Inferior parietal cortex (tissue), 1 donor: ENCODE measurements around the gene MSX2.
A peak's percentile ranks its signal among the peaks of the same experiment; 100 is the strongest.
"Not testable (repeated sequence)": the region's sequence is repeated elsewhere in the genome, so short reads cannot be mapped to it uniquely, and the experiment has no call there.

ENCODE experiments used
- DNase-seq: peaks from one replicate; pipeline ENCODE4 v3.0.0-alpha.2; 2016; ENCODE audit errors: extremely low spot score

Gene MSX2

DNA sequence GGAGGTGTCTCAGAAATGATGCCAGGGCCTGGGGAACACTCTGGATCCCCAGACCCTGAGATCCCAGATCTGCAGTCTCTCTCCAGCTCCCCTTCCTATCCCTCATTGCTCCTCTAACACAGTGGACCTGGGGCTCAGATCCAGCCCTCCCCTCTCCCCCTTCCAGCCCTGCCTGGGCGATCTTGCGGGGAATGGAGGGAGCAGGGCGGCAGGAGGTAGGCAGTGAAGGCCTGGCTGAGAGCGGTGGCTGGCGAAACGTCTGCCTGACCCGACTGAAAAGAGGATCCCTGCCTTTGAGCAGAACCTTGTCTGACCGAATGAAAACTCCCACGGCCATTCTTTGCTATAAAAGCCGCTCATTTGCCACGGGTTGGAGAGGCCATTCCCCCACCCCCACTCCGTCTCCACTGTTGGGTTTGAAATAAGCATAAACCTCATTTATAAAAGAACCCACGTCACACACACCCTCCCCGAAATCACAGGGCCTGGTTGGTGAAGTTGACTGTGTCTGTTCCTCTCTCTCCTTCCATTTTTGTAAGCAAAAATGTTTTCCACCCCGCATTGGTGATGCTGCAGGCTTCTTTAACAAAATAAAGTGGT, 8.8 kb downstream of the MSX2 start:
- DNase-seq = no peak

DNA sequence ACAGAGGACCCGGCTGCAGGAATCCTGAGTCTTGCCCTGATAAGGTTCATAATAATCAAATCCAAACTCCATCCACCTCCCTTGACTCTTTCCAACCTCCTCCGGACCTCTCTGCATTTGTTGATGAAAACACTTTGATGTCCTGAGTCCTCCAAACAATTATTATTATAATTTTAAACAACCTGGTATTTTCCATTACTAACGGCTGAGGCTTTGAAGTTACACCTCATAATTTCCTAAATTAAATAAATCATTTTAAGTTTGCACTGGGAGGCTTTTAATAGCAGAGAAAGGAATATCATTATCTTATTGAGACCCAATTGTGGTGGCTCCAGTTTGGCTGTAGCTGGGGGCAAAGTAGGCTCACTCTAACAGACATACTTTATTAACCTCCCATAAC, 9.5 kb downstream of the MSX2 start:
- no peak for DNase-seq

DNA sequence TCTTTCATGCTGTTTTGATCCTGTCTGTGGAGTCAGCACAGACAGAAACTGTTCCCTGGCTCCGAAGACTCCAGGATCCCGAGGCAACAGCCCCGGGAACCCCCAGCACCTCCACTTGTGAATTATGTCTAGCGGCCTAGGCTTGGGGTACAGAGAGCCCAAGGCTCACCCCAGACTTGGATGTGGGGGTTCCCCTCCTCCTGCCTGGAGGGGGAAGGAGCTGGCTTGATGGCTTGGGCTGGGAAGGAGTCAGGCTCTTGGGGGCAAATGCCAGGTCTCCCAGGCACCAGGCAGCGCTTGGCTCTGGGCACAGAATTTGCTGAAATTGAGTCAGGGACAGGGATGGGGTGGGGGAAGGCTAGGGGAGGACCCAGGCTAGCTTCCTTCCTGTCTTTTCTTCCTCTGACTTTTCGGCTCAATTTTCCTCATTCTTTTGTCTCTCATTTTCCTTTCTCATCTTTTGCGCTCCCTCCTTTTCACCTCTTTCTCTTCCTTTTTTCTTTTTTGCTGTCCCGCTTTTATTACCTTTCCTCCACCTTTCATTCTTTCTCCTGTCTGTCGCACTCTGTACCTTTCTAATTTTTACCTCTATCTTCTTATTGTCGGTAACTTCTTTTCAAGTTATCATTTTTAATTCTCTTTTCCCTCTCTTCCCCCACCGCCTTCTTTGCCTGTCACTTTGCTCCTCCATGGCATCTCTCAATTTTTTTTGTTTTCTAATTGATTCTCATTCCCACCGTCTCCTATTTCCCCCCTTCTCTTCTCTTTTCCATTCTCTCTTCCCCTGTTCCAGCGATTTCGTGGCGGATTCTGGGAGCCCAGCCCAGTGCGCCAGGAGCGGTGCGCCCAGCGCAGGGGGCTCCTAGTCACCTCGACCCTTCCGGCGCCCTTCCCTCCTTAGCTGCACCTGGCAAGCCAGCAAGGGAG, 10.5 kb downstream of the MSX2 start:
- DNase-seq = no peak

DNA sequence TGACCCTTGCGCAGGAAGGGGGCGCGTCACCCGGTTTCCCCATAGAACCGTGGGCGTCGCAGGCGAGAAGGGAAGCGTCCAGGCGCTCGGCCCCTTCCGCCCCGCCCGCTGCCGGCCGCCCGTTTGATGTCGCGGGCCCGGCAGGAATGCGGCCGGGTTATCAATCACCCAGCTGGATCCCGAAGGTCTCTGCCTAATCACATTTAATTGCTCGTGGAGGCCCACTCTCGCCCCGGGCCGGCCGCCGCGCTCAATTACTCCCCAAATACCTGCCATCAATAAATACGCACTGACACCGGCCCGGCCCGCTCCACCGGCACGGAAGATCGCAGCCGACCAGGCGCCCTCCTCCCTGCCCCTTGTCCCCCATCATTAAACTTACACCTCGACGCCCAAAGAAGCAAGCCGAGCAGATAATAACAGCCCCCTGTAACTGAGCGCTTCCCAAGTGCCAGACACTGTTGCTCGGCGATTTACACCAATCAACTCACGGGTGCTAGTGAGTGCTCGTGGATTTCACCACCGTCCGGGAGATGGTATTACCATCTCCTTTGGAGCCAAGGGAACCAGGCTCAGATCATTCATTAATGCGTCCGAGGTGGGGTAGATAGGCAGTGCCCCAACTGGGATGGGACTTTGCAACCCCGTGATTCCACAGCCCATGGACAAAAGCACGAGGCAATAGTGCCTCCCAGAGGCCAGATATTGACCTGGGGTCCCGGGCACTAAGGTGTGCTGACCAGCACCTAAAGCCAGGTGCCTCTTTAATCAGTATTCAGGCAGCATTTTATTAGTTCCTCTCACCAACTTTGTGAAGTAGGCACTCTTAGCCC, 11.3 kb downstream of the MSX2 start:
- no peak for DNase-seq

DNA sequence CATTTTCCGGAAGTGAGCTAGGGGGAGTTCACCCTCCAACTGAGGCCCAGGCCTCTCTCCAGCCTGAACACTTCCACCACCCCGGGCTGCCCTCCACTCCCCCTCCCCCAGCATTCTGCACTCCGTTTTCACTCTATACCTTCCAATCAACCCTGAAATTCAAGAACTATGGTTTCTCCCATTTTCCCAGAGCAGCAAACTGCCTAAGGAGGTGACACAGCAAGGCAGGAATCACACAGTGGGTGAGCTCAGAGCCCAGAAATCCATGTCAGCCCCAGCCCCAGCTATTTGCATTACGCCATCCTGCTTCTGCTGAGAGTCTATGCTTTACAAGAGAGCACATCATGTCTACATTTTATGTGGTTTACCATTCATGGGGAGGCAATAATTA, 11.9 kb downstream of the MSX2 start:
- no peak for DNase-seq

DNA sequence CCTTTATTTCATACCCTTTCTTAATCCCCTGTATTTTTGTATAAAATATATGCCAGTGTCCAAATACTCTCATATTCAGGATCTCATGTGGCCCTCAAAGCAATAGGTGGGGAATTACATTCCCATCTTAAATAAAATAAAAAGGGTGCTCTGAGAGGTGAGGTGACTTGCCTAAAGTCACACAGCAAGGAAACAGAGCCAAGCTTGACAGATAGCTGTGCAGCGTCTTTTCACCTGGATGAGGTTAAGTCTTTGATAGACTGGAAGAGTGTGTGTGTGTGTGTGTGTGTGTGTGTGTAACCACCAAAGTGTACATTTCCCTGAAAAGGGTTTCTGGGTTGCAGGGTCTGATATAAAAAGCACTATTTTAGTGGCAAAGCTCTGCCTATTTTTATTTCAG, 12.4 kb downstream of the MSX2 start:
- no peak for DNase-seq

DNA sequence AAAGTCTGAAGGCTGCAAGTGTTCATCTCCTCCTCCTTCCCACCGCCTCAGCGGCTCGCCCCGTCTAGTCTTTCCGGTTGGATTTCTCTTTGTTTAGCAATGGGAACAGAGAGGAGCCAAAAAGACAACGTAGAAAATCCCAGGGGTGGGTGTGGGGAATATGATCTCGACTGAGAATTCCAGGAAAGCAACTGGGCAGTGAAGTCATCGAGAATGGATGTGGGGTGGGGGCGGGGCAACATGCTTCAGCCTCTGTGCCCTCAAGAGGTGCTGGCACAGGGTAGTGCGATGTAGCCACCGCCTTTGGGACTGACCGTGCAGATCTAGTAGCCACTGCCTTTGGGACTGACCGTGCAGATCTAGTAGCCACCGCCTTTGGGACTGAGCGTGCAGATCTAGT, 12.9 kb downstream of the MSX2 start:
- DNase-seq = no peak

DNA sequence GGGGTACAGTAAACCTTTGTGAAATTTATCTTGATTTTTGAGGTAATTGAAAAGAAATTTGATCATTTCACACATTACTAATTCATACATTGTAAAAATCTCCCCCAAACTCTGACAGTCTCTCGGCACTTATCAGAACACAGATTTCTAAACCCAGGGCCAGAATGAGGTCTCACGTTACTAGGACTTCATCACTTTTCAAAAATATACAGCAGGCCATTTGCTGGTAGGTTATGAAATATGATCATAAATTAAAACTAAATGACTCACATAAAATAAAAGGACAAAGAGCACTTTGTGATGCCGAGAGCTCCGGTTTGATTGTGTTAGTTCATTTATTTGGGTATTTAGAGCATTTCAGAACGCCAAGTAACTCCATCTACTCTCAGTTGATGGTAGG, 17.0 kb downstream of the MSX2 start:
- DNase-seq = no peak

DNA sequence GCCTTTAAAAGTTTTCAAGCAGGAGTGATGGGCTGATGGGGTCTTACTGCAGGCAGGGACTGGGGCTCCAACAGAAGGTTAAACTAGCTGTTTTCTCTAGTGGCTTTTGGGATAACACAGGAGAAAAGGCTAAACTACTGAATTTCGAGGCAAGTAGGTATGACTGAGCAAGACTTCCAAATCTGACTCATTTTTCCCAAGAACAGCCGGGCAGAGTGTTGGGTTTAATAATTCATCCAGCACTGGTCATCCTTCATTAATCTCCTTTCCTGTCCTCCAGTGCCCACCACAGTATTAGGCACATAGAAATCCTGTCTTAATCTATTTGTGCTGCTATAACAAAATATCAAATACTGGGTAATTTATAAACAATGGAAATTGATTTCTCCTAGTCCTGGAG, 20.5 kb downstream of the MSX2 start:
- no peak for DNase-seq

DNA sequence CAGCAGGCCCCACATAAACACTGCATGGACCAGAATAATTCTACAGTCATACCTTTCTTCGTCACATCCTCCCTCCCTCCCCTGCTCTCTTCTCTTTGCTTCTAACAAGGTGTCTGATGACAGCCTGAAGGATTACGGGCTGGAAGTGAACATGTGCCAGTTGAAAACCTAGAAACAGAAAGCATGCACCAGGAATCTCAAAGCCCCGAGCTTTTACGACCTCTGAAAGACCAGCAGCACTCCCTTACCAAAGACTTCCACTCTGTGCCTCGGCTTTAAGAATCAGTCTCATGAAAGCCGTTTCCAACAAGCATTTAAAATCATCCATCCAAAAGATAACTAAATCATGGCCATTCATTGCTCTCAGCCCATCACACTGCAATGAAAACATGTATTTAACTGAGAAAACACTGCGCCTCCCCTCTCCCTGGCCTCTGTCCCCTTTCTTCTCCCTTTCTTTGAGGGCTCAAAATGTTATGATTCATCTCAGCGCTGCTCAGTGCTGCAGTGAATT, 21.3 kb downstream of the MSX2 start:
- no peak for DNase-seq

DNA sequence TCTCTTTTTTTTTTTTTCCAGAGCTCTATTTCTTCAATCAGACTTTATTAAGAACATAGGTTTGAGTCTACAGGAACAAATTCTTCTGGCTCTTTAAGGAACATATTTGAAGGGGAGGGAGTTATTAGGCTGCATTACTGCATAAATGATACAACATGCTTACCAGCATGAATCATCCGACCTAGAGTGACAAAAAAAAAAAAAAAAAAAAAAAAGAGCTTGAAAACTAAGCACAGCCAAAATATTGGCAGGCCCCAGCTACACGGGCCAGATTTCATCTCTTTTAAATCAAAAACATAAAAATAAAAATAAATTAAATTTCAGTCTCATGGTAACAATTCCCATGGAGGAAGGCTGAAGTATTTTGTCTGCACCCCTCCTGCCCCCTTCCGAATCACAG, 26.3 kb downstream of the MSX2 start:
- DNase-seq = no peak

DNA sequence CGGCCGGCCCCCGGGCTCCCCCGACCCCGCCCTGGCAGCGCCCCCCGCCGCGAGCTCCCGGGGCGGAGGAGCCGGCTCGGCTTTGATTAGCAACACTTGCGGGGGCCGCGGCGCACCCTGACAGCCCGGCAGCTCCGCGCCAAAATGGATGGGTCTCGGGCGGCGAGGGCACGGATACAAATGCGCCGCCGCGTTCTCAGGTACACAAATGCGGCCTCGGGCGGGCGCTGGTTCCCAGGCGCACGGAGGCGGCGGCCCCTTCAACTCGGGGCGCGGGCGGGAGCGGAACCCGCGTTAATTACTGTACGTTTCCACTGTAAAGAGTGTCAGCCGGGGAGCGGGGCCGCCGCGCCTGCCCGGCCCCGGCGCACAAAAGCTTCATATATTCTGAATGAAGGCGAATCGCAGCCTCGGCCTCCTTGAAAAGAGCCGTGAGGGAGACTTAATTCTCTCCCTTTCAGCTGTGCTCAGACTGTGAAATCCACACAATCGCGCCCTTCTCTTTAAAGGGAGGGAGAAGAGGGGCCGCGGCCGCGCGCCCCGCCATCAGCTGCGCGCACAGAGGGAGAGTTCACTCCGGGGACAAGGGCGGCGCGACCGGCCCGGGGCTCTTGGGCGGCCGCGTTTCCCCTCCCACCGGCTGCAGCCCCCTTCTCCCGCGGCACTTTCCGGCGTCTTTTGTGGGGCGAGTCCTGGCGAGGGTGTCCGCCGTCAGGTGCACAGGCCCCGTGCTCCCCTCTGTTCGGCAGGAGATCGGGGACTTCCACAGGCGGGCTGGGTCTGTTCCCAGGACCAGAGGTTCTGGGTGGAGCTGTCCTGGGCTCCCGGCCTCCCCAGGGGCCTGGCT, 27.0 kb downstream of the MSX2 start:
- no peak for DNase-seq

DNA sequence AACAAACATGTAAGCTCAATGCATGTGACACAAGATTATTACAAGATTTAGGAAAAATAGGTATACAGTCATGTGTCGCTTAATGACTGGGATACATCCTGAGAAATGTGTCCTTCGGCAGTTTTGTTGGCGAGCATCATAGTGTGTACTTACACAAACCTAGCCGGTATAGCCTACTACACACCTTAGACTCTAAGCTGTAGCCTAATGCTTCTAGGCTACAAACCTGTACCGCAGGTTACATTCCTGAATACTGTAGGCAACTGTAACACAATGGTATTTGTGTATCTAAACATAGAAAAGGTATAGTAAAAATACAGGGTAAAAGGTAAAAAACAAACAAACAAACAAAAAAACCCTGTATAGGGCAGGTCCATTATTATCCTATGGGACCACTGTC, 27.7 kb downstream of the MSX2 start:
- DNase-seq = no peak

DNA sequence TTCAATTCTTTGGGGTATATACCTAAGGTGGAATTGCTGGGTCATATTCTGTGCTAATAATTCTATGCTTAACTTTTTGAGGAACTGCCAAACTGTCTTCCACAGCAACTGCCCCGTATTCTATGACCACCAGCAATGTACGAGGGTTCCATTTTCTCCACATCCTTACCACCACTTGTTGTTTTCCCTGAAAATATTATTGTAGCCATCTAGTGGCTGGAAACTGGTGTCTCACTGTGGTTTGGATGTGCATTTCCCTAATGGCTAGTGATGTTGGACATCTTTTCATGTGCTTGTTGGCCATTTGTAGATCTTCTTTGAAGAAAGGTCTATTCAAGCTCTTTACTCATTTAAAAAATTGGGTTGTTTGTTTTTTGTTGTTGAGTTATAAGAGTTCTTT, 30.7 kb downstream of the MSX2 start:
- DNase-seq = peak; percentile 8

DNA sequence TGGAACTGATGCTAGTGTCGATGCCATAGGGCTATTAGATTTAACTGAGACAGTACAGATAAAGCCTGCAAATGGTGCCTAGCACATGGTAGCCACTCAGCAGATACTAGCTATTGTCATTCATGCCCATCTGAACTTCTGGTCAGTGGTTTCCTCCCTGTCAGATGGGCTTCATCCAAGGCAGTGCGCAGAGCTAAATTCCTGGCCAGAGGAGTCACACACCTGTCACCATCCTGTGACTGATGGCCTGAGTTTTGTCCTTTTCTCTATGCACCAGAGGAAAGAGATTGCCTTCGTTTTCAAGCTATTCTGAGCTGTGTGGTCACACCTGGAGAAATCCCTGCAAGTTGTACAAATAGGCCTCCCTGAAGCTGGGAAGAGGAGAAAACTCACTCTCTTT, 34.7 kb downstream of the MSX2 start:
- DNase-seq = no peak

DNA sequence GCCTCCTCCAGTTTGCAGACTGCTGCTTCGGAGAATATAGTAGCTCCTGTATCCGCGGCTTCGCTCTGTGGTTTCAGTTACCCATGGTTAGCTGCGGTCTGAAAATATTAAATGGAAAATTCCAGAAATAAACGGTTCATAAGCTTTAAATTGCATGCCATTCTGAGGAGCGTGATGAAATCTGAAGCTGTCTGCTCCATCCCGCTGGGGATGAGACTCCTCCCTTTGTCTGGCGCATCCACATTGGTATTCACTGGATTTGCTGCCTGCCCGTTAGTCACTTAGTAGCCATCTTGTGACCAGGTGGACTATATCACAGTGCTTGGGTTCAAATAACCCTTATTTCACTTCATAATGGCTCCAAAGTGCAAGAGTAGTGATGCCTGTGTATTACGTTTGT, 36.3 kb downstream of the MSX2 start:
- no peak for DNase-seq

DNA sequence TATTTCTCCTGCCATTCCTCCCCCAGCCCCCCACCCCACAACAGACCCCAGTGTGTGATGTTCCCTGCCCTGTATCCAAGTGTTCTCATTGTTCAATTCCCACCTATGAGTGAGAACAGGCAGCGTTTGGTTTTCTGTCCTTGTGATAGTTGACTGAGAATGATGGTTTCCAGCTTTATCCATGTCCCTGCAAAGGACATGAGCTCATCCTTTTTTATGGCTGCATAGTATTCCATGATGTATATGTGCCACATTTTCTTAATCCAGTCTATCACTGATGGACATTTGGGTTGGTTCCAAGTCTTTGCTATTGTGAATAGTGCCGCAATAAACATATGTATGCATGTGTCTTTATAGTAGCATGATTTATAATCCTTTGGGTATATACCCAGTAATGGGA, 37.0 kb downstream of the MSX2 start:
- DNase-seq = not testable (repeated sequence)

DNA sequence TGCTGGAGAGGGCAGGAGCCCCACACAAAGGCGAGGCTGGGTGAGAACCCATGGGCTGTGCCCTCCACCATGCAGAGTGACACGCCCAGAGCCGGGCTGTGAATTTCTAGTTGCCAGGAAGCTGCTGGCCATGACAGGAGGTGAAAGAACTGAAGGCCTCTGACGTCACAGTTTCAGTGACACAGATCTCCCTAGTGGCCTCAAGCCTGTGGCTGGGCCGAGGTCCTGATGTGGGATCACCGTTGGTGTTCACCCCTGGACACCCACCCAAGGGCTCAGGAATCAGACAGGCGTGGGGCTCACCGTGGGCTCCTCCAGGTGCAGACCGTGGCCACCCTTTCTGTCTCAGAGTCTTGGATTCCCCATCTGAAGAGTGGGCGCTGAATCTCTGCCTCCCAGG, 39.9 kb downstream of the MSX2 start:
- DNase-seq = no peak

DNA sequence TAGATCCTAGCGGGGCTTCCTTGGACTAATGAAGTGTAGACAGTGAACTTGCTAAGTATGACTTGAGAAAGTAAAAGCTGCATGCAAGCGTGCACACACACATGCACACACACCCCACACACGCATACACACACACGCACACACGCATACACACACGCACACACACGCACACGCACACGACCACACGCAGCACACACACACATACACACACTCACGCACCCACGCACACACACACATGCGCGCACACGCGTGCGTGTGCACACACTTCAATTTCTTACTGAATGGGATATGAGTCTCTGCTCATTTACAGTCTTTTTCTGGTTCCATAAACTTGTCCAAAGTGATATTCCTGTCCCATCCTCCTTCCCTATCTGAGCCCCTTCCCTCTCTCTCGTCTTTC, 41.2 kb downstream of the MSX2 start:
- no peak for DNase-seq

DNA sequence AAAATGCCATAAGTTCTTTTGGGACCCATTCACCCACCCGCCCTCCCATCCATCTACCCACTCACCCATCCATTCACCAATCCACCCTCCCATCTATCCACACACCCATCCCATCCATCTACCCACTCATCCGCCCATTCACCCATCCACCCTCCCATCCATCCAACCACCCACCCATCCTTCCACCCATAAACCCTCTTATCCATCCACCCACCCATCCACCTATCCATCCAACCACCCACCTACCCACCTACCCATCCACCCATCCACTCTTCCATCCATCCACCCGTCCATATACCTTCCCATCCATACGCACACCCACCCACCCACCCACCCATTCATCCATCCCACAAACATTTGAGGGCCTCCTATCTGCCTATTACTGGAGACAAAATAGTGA, 43.3 kb downstream of the MSX2 start:
- no peak for DNase-seq

DNA sequence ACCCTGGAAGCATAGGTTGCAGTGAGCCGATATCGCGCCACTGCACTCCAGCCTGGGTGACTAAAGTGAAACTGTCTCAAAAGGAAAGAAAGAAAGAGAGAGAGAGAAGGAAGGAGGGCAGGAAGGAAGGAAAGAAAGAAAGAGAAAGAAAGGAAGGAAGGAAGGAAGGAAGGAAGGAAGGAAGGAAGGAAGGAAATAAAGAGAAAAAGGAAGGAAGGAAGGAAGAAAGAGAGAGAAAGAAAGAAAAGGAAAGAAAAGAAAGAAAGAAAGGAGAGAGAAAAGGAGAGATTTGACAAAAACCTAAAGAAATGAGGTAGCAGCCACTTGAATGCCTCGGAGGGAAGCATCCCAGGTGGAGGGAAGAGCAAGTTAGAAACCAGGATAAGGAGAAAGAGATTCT, 44.6 kb downstream of the MSX2 start:
- DNase-seq = no peak

DNA sequence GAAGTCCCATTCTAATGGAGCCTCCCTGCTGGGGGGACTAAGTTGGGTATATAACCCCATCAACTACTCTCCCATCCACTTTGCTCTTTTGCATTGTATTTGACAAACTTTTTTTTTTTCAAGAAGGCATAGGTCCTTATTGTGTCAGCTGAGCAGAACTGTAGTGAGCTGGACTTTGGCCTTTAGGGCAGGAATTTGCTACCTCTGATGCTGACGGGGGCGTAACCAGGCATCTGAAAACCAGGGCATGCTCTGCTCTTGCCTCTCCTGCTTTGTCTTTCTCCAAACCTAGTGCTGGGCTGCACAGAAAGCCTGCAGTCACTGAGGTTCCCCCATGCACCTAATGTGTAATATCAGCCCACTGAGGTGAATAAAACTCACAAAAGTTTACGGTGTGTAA, 49.0 kb downstream of the MSX2 start:
- no peak for DNase-seq
